NCI-H345 treated with DMSO at 0.1 percent for 48 hours (cell line): ENCODE measurements around the gene PLA2G15.
A peak's percentile ranks its signal among the peaks of the same experiment; 100 is the strongest.

Experiments used
- DNase-seq: peaks from one replicate; lab custom pipeline; 2025; ENCODE audit not compliant: unreplicated experiment; lab: John Stamatoyannopoulos, UW

The PLA2G15 gene

DNA sequence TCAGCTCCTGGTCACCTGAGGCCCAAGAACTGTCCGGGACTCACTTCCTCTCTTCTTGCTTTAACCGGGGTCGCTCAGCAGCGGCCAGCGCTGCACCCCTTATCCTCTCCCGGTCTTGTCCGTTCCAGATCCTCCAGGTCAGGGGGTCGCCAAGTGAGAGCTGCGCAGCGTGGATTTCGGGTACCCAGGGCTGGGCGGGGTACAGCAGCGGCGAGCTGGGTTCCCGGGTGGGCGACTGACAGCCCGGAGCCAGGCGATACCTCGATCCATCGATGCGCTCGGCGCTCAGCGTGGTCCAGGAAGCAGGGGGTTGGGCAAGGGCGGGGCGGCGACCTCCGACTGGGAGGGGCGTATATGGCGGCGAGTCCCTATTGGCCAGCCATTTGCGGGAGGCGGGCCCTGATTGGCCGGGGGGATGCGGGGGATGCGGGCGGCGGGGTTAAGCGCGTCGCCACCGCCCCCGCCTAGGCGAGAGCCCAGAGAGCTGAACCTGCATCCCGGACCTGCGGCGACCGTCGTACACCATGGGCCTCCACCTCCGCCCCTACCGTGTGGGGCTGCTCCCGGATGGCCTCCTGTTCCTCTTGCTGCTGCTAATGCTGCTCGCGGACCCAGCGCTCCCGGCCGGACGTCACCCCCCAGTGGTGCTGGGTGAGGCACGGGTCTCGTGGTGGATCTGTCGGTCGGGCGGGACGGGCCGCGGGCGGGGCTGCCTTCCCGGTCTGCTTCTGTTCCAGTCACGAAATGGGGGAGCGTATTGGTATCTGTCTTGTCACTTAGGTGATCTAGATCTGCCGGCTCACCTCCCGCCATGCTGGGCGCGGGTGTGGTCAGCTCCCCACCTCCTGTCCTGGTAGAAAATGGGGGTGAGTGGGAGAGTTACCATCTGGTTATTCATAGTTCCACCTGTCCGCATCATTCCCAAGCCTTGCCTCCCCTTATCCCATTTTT lies at the start of gene PLA2G15:
PLA2G15 (plus strand) TSS at position 471 of the 951 bp plus-strand sequence; CDS start at position 525, 54 bp downstream.
- peak; percentile 57 for DNase-seq

GRCh38 chr16:68197250-68197649 lies 47.9 kb upstream of the PLA2G15 start:
- DNase-seq = no peak

DNA sequence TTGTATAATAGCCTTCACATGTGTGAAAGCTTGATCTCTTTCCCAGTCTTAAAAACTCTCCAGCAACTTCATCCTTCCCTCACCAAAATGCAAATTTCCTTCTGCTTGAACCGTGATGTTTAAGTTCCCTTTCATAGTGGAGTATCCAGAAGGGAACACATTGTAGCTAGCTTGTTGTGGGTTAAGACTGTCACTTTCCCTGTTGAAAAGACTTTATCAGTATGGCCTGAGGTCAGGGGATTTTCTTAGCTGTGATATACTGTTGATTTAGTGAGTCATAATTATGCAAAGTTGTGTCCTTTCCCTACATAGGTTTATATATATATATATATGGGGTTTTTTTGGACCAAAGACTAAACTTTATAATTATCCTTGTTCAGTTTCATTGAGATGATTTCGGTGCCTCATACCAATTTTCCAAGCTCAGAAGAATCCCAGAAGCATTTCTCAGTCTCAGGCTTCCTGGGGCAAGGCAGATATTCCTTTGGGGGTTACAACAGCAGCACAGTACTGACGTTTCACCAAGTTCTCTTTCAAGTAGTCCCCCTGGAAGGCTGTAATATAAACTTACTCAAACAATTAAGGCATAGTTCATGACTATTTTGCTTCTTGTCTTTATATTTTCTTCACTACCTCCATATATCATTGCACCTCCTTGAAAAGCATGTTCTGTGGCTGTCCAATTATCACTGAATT lies 44.9 kb upstream of the PLA2G15 start:
- DNase-seq = no peak

- DNase-seq = peak; percentile 8
Observed at GRCh38 chr16:68202091-68202519, 43.1 kb upstream of the PLA2G15 start.

GRCh38 chr16:68206245-68206644 lies 38.9 kb upstream of the PLA2G15 start:
- no peak for DNase-seq

DNA sequence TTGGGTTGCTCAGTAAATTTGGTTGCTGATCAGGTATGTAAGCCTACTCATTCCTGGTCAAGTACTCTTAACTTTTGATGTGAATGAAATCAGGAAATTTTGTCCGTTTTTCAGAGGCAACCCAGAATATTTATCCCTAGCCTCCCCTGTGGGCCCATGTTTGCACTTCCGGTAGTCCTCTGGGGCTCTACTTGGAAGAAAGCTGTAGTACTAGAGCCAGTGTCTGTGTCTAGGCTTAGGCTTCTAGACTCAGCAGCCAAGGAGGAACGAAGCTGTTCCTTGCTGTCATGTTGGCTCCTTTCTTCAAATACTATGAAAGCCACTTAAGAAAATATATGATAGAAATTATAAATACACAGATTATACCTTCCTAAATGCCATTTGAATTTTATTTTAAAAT lies 30.4 kb upstream of the PLA2G15 start:
- DNase-seq = no peak

GRCh38 chr16:68215302-68215701 lies 29.9 kb upstream of the PLA2G15 start:
- no peak for DNase-seq

DNA sequence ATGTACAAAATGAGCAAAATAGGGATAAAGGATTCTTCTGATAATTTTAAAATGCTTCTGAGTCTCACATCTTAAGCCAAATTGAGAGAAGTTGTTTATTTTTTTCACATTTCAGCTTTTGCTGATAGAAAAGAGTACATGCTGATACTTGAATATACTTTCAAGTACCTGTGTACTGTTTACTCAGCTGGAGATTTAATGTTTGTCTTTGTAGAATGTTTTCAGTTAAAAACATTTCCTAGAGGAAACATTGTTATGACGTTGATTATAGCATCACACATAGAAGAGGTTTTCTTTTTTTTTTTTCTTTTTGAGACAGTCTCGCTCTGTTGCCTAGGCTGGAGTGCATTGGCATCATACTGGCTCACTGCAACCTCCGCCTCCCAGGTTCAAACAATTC lies 28.9 kb upstream of the PLA2G15 start:
- DNase-seq = no peak

GRCh38 chr16:68217506-68217905 lies 27.7 kb upstream of the PLA2G15 start:
- no peak for DNase-seq

DNA sequence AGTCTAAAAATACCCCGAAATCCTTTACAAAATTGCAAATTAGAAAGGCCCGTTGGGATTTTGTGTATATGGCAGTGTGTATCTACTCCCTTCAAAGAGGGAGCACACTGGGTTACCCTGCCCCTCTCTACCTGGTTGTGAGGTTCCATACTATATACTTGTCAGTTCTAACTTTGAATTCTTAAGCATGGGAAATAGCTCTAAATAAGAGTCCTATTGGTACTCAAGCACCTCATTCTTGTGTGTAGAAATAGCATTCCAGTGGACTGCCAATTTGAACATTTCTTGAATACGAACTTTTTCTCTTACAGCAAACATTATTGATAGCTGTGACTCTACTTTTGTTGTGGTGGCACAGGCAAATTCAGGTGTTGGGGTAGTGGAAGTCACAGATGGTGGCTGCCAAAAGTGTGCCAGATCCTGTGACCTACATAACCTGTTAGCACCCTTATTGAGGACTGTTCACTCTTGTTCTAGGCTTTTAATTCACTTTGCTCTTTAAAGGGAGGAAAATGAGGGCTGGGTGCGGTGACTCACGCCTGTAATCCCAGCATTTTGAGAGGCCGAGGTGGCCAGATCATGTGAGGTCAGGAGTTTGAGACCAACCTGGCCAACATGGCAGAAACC lies 25.3 kb upstream of the PLA2G15 start:
- DNase-seq = no peak

- DNase-seq = no peak
Observed at GRCh38 chr16:68223072-68223471, 22.1 kb upstream of the PLA2G15 start.

GRCh38 chr16:68226116-68226515 lies 19.1 kb upstream of the PLA2G15 start:
- no peak for DNase-seq

- DNase-seq = no peak
Observed at GRCh38 chr16:68227183-68227793, 17.9 kb upstream of the PLA2G15 start.

GRCh38 chr16:68227850-68228553 lies 17.2 kb upstream of the PLA2G15 start:
- no peak for DNase-seq

DNA sequence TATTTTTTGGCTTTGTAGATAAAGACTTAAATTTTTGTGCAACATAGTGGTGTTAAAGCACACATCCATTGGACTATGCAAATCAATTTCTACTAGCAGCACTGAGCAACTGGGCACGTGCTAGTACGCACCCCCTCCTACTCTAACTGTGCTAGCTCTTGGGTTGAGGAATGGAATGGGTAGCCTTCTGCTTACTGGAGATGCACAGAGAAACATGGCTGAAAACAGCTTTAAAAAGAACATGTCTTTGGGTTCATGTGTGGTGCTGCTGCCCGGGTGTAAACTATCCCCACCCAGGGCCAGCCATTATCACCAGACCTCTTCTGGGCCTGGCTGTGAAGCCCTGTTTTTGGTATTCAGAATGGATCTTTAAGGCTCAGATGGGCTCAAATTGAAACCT lies 16.5 kb upstream of the PLA2G15 start:
- DNase-seq = no peak

DNA sequence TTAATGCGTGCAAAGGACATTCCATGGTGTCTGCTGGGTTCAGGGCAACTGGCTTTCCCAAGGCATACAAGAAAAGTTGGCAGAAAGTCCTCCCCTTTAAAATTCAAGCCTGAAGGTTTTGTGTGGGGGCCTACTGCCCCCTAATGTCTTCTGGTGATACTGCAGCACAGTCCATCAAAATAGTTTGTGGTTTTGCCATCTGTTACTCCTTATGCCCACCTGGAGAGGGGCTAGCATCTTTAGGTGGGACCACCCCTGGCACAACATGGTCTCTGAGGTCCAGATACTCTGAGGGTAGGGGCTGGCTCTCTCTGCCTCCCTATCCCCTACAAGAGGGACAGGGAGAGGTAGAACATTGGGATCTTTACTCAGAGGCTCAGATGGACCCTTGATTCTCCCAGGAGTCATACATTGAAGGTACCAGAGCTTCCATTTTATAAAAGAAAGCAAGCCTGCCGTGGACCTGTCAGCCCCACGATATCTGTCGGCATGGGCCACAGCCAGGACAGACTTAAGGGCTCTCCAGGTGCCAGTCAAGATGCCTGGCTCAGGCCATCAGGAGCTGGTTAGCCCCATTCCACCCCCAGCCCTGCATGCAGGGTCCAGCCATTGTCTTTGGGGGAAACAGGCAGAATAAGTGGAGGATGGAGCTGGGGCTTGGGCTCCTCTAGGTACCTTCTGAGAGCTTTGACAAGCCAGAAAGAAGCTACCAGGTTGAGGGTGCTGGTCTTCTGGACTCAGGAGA lies 15.6 kb upstream of the PLA2G15 start:
- no peak for DNase-seq

- DNase-seq = no peak
Observed at GRCh38 chr16:68230176-68230571, 15.0 kb upstream of the PLA2G15 start.

- DNase-seq = no peak
Observed at GRCh38 chr16:68230956-68231355, 14.2 kb upstream of the PLA2G15 start.

DNA sequence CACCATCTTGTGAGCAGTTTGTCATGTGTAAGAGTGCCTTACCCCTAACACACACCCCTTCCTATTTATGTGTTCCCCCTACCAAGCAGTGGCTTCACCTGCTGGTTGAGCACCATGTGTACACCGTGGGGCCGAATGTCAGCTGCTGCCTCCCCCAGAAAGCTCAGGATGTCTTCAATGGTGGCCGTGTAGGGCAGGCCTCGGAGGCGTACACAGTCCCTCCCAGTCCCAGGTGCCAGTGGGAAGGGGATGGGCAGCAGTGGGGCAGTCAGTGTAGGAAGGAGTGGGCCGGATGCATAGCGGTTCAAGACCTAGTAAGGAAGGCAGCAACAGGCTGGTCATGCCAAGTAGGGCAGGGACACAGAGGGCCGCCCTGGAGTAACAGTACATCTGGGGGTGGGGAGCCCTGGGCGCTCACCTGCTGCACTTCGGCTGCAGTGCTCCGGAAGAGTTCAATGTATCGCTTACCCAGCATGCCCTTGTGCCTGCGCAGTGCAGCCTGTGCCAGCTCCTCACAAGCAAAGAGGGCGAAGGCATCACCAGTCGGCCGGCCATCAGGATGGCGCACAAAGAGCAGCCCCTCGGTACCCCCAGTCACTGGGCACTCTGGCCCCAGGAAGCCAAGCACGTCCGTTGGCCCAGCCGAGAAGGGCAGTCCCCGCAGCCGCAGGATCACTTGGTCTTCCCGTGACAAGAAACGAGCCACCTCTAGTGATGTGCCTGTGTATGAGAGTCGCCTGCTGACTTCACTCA lies 13.6 kb upstream of the PLA2G15 start:
- DNase-seq = no peak
